Panc1 (cell line): ENCODE data around the gene ALOX5AP. TPM values are rescaled to one million over a fixed set of nuclear protein-coding genes. Genes with fewer than 3 reads are reported as not detected.

Experiments
- ATAC-seq: fragments of 200-7000 bp; cut with Tn5 transposase; 2 replicates; pipeline ENCODE4 v1.9.1; 2020; ENCODE audit warnings: mild to moderate bottlenecking, moderate library complexity
- BruUV-seq: library from RNA; stranded (reverse); fragments of 400-500 nt; replicated peaks from 2 replicates; lab custom pipeline; 2021; lab: Mats Ljungman, UMichigan
- CTCF ChIA-PET: fragments of 300-600 bp; sonication (Branson Sonifier 250); formaldehyde crosslinking; loops from one replicate; lab custom pipeline; 2022; ENCODE audit warnings: antibody characterized with exemption; lab: Charles Lee
- POLR2A ChIA-PET: fragments of 300-600 bp; sonication (Branson Sonifier 250); formaldehyde crosslinking; loops from one replicate; lab custom pipeline; 2022; ENCODE audit warnings: antibody characterized with exemption; lab: Charles Lee
- DNase-seq: peaks from one replicate; pipeline ENCODE4 v3.0.0-alpha.2; 2010; ENCODE audit warnings: low read depth, low spot score
- H3K27ac ChIP-seq: 2 replicates; pipeline ENCODE4 v1.5.1; 2011; ENCODE audit warnings: mild to moderate bottlenecking, low read length, inconsistent platforms
- H3K27me3 ChIP-seq: fragments of 200-500 bp; sonication (Bioruptor generic); 2 replicates; pipeline ENCODE4 v1.6.0; 2014; ENCODE audit warnings: low read length, inconsistent platforms; ENCODE audit not compliant: control insufficient read depth, insufficient read depth
- H3K36me3 ChIP-seq: fragments of 200-500 bp; sonication (Bioruptor generic); 2 replicates; pipeline ENCODE4 v1.5.1; 2014; ENCODE audit warnings: inconsistent platforms, mild to moderate bottlenecking, low read length, moderate library complexity; ENCODE audit not compliant: control insufficient read depth, insufficient read depth
- H3K4me1 ChIP-seq: 2 replicates; pipeline ENCODE4 v1.5.1; 2011; ENCODE audit warnings: inconsistent platforms, mild to moderate bottlenecking, low read length, moderate library complexity; ENCODE audit not compliant: control insufficient read depth, insufficient read depth
- H3K4me3 ChIP-seq, 2 experiments: 2 replicates each; pipeline ENCODE4 v1.5.1; 2011 to 2012; ENCODE audit warnings: low read depth in 2 of 2, low read length in 2 of 2, mild to moderate bottlenecking in 2 of 2, inconsistent platforms in 1 of 2, moderate library complexity in 1 of 2
- H3K9me3 ChIP-seq: fragments of 200-500 bp; sonication (Bioruptor generic); 2 replicates; pipeline ENCODE4 v1.5.1; 2014; ENCODE audit warnings: low read depth, mild to moderate bottlenecking, inconsistent platforms, low read length, moderate library complexity; ENCODE audit not compliant: control insufficient read depth, insufficient read depth
- CTCF ChIP-seq: fragments of 450-650 bp; IDR thresholded peaks from 2 replicates; pipeline ENCODE4 v1.5.1; 2017; ENCODE audit warnings: mild to moderate bottlenecking
- POLR2AphosphoS5 ChIP-seq: IDR thresholded peaks from 2 replicates; pipeline ENCODE4 v1.6.1; 2012; ENCODE audit warnings: mild to moderate bottlenecking, low read depth, low read length, moderate library complexity
- REST ChIP-seq, 2 experiments: IDR thresholded peaks; 2 replicates each; pipeline ENCODE4 v1.6.1; 2011 to 2012; ENCODE audit warnings: low read depth in 2 of 2, control low read depth in 1 of 2, low read length in 1 of 2, mild to moderate bottlenecking in 1 of 2, moderate library complexity in 1 of 2; ENCODE audit not compliant: insufficient read depth in 1 of 2
- SIN3A ChIP-seq: IDR thresholded peaks from 2 replicates; pipeline ENCODE4 v1.6.1; 2012; ENCODE audit warnings: low read depth, mild to moderate bottlenecking, low read length, moderate library complexity, borderline replicate concordance; ENCODE audit not compliant: insufficient read depth
- TCF7L2 ChIP-seq: IDR thresholded peaks from 2 replicates; pipeline ENCODE4 v1.6.1; 2011; ENCODE audit warnings: mild to moderate bottlenecking, low read depth, low read length, inconsistent platforms
- in situ Hi-C: cut with HindIII; loops from 2 replicates; pipeline ENCODE4 v1.10.0; 2016; ENCODE audit warnings: low sequenced_read_pairs, low pct_unique_long_range_greater_than_20kb
- intact Hi-C: fragments of 100-400 bp; cut with micrococcal nuclease; formaldehyde crosslinking; loops from one replicate; pipeline ENCODE4 v1.10.0; 2022; ENCODE audit not compliant: unreplicated experiment
- total RNA-seq: library from RNA; stranded (reverse); gene quantifications from one replicate; pipeline ENCODE4 v1.2.1, GENCODE V29; 2021; ENCODE audit not compliant: unreplicated experiment

Gene ALOX5AP
- total RNA-seq, 1 experiment from 2014 or later: 2.1 TPM

DNA sequence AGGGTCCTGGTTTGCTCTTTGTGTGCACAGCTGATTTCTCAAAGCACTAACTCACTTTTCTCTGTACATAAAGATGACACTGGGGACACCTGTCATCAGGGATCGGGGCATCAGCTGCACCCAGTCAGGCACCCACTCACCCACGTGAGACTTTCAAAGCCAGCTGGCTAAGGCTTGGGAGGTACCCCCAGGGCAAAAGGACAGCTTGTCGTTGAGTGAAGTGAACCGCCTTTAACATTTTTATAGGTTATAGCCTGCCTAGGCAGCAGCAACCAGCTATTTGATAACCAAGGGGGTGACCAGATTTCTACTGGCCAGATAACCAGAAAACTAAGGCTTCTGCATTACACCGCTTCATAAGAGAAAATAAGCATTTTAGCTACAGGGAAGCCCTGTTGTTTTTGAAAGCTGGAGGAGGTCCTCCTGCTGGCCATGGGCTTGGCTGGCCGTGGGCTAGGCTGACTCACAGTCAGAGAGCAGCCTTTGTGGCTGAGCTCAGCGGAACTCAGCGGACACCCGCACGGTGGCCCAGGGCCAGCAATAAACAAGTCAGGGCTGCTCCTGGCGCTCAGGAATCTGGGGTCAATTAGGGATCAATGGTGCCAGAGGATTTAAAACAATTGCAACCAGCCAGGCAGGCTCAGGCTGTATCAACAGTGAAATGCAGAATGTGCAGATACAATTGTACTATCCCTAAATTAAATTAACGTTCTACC lies 57.1 kb downstream of the ALOX5AP start:
- intact Hi-C loops (loop anchor here (10.0 kb wide), 1 partner anchor 48 kb away; no protein-coding TSS in a partner anchor), in situ Hi-C loops (no loop called here)
- H3K4me1 ChIP-seq: peaks cover 48% of the 10 kb centered on the region
- 0 out of 4 replicates have a peak overlapping the region, but pooled peaks of 1 of the 2 experiments have one; percentile 14 for H3K4me3 ChIP-seq
- TF ChIP-seq TCF7L2 (peak; percentile 73), CTCF (no peak), REST (IDR thresholded peaks at IDR 0.05; ENCODE audit: insufficient read depth in 1 of 2, low read depth in 2 of 2, low read length in 1 of 2) (no peak), SIN3A (no peak), POLR2AphosphoS5 (peak; percentile 67; the same call in 1 of the 2 replicates)
- ChIA-PET CTCF (interaction anchor here (1.2 kb wide), 1 partner anchor 52 kb away, joined by 3 read pairs; no protein-coding TSS in a partner anchor), POLR2A (interaction anchor here (0.8 kb wide), 1 partner anchor 120 kb away, joined by 9 read pairs; no protein-coding TSS in a partner anchor)
- no peaks in the 10 kb centered on the region for H3K36me3 ChIP-seq
- H3K27me3 ChIP-seq: no peaks in the 10 kb centered on the region
- no TSS peak for BruUV-seq
- H3K9me3 ChIP-seq: no peaks in the 10 kb centered on the region
- DNase-seq: no peak
- ATAC-seq: peak; percentile 89
- peak overlapping the region; percentile 92 for H3K27ac ChIP-seq

- in situ Hi-C loops (no loop called here), intact Hi-C loops (loop anchor here (10.0 kb wide), 1 partner anchor 51 kb away; no protein-coding TSS in a partner anchor)
- DNase-seq (peak; percentile 46), ATAC-seq (peak; percentile 80)
- CTCF ChIA-PET: interaction anchor here (0.7 kb wide), 1 partner anchor 9 kb away, joined by 3 read pairs; no protein-coding TSS in a partner anchor
- peak overlapping the region in 1 of 2 experiments; percentile 43; a peak in 2 of 4 replicates for H3K4me3 ChIP-seq
- TF ChIP-seq REST (IDR thresholded peaks at IDR 0.05; ENCODE audit: insufficient read depth in 1 of 2, low read depth in 2 of 2, low read length in 1 of 2) (no peak), POLR2AphosphoS5 (peak; percentile 27; the same call in 1 of the 2 replicates), SIN3A (no peak), TCF7L2 (no peak), CTCF (peak; percentile 26)
- BruUV-seq: no TSS peak
- H3K27me3 ChIP-seq: no peaks in the 10 kb centered on the region
- POLR2A ChIA-PET: no interaction called here
- H3K36me3 ChIP-seq: no peaks in the 10 kb centered on the region
- H3K4me1 ChIP-seq: peaks cover 51% of the 10 kb centered on the region
- H3K9me3 ChIP-seq: no peaks in the 10 kb centered on the region
- H3K27ac ChIP-seq: peak overlapping the region; percentile 92
Measured at GRCh38 chr13:30796132-30796572, 60.8 kb downstream of the ALOX5AP start.
